ENCODE data around the gene SMC3.
A peak's percentile ranks its signal among the peaks of the same experiment; 100 is the strongest.

Gene SMC3

DNA sequence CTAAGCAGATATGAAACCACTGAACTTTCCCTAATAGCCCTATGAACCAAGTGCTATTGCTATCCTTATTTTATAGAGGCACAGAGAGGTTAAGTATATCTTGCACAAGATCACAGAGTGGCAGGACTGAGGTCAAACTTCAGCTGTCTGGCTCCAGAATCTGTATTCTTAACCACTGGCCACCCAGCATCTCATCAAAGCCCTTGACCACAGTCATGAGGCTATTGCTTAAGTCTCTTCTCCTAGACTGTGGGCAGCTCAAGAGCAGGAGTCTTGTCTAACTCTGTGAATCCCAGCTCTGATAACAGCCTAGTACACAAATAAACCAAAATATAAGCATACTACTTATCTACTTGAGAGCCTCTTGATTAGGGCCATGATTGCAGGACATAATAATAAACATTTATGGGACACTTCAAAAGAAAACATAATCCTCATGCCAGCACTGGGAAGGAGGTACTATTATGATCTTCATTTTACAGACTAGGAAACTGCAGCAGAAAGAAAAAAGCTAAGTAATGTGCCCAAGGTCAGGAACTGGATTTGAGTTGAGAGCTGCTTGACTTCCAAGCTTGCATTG, 22.4 kb upstream of the SMC3 start:
- DNase-seq (ENCODE audit: low read depth in 2 of 2) = no peak

DNA sequence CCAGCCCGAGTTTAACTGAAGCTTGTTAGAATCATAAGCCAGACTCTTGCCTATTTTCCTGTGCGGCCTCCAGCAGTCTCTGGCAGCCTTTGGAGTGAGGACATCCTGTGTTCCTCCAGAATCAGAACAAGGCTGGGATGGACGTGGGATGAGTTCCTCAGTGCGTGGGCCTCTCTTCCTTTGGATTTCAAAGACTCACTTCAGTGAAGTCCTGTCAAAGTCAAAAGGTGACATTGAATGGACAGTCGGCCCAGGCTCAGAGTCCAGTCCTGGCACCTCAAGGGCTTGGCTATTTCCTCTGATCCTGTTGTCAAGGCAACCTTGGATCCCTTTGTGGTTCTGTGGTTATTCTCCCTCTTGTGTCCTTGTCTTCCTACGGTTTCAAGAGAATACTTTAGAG, 21.4 kb upstream of the SMC3 start:
- DNase-seq (ENCODE audit: low read depth in 2 of 2) = no peak

DNA sequence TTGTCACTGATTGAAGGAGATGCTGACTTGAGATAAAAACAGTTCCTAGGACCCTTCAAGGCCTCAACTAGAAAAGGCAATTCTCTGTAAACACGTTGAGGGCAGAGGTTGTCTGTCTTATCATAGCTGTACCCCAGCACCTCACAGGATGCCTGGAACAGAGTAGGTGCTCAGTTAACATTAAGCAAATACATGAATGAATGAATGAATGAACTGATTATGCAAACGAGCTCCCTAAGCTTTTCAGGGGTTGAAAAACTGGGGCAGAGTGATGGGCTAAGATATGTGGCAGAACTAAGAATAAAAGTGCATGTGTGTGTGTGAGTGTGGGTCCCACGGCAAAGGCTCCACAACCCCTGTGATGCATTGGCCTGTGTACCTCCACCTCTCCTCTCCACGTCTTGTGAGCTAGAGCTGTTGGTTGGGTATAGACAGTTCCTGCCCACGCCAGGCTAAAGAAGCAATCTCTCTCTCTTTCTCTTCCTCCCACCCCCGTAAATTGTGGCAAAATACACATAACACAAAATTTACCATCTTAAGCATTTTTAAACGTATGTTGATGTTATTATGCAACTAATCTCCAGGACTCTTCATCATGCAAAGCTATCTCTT, 20.9 kb upstream of the SMC3 start:
- no peak for DNase-seq (ENCODE audit: low read depth in 2 of 2)

DNA sequence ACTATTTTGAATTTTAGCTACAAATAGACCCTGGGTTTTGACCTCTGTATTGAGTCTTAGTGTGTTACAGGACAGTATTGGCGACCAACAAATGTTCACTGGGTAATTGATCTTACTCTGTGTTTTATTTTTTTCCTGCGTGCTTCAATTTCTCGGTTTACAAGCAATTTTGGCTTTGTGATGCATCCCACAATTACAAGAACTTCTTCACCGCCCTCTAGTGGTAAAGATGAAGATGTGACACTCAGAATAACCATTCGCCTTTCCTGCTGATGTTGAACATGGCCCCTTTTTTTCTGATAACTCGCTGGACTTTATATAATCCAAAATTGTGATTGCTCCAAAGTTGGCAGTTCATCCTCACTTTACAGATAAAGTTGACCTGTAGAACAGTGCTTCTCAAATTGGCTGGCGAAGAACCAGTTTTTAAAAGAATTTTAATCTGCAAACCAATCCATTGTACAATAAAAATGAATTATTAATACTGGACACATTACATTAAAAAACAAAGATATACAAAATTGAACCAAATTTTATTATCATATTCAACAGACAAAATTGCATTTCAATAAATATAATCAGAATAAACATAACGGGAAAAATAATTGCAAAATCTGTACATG, 20.2 kb upstream of the SMC3 start:
- no peak for DNase-seq (ENCODE audit: low read depth in 2 of 2)

DNA sequence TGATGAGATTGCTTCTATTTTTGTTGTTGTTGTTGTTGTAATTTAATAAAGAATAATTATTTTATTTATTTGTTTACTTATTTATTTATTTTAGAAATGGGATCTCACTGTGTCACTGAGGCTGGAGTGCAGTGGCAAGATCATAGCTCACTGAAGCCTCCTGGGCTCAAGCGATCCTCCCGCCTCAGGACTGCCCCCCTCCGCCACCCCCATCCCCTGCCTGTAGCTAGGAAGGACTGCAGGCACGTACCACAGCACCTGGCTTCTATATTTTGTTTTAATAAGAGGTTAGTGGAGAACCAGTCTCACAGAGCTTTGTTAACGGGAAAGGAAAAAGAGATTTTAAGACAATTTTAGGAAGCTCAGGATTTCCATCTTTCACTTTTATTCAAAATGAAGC, 19.5 kb upstream of the SMC3 start:
- DNase-seq (ENCODE audit: low read depth in 2 of 2) = no peak

DNA sequence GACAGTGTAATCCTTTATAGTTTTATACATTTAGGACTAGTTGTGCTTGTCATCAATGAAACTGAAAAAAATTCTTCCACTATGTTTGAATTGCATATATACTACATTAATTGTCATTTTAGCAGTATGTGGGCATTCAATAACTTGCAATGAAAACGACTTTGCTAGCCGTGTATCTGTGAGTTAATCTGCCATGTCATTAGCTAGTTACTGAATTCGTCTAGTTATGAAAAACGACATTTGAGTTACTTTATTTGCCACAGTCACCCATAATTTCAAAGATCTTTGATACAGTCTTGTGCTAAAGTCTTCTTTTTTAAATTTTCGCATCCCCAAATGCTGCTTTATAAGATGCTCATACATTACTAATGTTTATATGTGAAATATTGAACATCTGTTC, 18.3 kb upstream of the SMC3 start:
- DNase-seq (ENCODE audit: low read depth in 2 of 2) = no peak

DNA sequence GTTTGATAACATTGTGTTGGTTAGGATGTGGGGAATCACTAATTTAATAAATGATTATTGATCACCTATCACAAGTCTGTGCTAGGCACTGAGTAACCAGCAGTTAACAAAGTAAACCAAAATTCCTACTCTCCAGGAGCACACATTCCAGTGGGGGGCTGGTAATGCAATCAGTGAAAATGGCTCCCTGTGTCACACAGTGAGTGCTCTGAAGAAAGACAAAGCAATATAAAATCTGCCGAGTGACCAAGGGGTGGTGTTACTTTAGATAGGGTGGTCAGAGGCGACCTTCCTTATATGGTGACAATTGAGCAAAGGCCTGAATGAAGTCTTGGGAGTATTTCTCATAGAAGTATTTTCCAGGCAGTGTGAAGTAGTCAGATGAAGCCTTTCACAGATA, 13.6 kb upstream of the SMC3 start:
- no peak for DNase-seq (ENCODE audit: low read depth in 2 of 2)

DNA sequence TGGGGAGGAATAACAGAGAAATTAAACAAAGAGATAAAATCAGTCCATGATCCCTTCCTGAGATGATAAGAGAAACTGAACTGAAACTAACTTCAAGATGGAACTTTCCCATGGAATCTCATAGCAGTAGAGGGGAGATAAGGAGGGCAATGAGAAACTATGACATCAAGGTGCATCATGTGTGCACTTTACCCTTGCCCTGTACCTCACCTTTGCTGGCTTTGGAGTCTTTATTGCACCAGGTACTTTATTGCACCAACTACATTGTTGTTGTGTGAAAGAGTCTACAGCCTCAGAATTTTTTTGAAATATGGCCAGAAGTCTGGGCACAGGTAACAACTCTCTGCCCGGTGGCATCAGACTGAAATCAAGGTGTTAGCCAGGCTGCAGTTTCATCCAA, 11.2 kb upstream of the SMC3 start:
- DNase-seq (ENCODE audit: low read depth in 2 of 2) = no peak

DNA sequence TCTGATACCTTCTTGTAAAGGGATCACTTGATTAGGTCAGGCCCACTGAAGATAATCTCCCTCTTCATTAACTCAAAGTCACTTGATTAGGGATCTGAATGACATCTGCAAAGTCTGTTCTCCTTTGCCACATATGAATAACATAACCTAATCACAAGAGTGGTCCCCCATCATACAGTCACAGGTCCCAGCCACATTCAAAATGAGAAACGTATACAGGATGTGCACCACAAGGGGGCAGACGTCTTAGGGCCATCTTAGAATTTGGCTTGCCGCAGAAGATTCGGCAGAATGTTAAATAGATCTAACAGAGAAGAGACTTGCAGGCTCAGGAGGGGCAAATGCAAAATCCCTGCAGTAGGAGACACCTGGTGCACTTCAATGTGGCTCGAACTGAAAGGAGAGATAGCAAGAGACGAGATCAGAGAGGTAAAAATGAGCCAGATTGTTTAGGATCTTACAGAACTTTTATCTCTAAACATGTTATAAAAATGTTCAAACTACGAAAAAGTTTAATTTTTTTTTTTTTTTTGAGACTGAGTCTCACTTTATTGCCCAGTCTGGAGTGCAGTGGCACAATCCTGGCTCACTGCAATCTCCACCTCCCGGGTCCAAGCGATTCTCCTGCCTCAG, 10.4 kb upstream of the SMC3 start:
- DNase-seq (ENCODE audit: low read depth in 2 of 2) = peak; percentile 32 to 43

DNA sequence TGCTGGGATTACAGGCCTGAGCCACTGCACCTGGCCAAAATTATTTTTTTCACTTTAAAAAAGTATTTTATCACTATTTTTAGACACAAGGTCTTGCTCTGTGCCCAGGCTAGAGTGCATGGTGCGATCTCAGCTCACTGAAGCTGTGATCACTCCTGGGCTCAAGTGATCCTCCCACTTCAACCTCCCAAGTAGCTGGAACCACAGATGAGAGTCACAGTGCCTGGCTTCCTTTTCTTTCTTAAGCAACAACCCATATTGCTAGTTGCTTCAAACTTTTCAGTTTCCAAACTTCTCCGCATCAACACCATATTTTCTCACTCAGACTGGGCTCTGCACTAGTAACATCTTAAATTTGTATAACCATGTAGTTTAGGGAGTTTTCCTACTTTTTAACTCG, 9.5 kb upstream of the SMC3 start:
- DNase-seq (ENCODE audit: low read depth in 2 of 2) = no peak

DNA sequence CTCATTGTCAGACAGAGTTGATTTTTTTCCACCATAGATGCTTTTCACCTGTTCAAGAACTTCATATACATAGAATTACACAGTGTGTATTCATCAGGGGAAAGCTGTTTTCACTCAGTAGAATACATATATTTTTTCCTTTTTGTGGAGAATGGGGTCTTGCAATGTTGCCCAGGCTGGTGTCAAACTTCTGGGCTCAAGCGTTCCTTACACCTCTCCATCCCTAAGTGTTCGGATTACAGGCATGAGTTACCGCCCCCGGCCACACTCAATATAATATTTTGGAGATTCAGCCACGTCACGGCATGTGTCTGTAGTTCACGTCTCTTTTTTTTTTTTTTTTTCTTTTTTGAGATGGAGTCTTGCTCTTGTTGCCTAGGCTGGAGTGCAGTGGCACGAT, 7.5 kb upstream of the SMC3 start:
- DNase-seq (ENCODE audit: low read depth in 2 of 2) = no peak

DNA sequence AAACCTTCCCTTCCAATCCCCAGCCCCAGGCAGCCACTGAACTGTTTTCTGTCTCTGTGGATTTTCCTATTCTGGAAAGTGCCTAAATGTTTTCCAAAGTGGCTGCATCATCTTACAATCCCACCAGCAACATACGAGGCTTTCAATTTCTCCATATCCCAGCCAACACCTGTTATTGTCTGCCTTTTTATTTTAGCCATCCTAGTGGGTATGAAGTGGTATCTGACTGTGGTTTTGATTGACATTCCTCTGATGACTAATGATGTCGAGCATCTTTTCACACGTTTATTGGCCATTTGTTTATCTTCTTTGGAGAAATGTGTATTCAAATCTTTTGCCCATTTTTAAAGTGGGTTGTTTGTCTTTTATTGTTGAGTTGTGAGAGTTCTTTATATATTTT, 6.2 kb upstream of the SMC3 start:
- no peak for DNase-seq (ENCODE audit: low read depth in 2 of 2)

DNA sequence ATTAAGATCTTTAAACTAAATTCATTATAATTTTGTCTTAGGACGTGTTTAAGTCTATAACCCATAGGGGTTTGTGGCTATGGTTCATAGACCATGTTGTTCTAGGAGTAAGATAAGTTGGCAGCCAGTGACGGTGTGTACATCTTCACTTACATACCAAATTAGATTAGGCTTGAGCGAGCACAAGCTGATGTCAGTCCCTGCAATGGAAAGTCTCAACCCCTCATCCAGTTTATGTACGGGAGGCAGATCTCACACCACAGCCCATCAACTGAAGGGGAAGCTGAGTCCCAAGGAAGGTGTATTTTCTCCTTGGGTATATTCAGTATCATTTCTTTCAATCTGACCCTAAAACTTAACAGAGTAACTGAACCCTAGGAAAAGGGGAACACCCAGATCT, 5.1 kb upstream of the SMC3 start:
- DNase-seq (ENCODE audit: low read depth in 2 of 2) = no peak

DNA sequence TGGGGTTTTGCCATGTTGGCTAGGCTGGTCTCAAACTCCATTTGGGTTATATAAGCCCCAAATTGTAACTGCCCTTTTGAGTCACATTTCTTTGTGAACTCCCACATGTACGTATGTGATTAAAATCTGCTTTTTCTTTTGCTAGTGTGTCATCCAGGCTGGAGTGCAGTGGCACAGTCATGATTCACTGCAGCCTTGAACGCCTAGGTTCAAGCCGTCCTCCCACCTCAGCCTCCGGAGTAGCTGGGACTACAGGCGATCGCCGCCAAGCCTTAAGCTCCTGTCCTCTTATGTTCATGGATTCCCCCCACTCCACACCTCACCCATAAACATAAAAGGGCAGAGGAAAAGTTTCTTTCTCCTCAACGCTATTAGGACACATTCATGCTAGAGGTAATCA, 4.4 kb upstream of the SMC3 start:
- DNase-seq (ENCODE audit: low read depth in 2 of 2) = no peak

DNA sequence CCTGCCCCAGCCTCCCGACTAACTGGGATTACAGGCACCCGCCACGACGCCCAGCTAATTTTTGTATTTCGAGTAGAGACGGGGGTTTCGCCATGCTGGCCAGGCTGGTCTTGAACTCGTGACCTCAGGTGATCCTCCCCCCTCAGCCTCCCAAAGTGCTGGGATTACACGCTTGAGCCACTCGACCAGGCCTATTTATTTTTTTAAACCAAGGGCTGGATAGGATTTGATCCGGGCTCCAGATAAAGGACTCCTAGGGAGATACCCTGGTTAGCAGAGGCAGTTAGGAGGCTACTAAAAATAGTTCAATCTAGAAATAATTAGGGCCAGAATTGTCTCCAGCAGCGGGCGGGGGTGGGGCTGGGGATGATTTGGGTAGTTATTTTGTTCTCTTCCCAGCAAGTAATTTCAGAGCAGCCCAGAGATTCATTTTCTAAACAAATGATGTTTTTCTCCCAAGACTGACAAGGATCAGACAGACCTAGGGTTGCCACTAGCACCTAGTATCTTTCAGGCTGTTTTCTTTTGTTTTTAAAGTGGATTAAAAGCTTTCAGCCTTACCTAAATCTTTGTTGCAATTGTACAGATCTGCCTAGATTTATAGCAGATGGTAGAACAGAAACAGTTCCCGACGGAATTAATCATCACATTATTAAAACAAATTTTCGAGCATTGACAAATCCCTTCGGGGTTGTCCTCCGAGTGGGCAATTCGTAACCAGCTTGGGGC, 859 bp upstream of the SMC3 start:
- no peak for DNase-seq (ENCODE audit: low read depth in 2 of 2)

DNA sequence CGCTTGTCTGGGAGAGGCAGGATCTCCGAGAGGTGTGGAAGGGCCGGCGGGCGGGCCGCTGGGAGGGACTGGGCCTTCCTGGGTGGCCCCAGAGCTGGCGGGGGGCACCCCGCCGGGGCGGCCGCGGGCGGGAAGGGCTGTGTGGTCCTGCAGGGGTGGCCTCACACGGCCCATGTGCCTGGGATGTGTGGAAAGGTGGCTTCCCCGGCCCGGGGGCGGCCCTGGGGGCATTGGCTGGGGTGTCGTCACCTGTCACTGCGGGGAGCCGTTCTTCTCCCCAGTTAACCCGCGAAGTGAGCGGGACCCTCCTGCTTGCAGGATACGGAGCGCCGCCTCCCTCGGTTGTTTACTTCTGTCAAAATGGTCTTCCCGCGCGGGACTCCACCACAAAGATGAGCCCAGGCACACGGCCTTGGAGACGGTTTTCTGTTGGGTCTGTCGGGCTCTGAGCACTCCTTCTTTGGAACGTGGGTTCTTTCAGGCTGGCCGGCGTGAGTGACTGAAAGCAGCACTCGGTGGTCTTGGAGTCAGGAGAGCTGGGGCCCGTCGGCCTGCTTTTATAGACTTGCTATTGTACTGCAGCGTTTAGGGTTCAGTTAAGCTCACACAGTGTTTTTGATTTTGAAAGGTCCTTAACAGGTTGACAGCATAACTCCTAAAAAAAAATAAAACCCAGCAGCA, 700 bp downstream of the SMC3 start:
- peak; percentile 37 to 40 for DNase-seq (ENCODE audit: low read depth in 2 of 2)

DNA sequence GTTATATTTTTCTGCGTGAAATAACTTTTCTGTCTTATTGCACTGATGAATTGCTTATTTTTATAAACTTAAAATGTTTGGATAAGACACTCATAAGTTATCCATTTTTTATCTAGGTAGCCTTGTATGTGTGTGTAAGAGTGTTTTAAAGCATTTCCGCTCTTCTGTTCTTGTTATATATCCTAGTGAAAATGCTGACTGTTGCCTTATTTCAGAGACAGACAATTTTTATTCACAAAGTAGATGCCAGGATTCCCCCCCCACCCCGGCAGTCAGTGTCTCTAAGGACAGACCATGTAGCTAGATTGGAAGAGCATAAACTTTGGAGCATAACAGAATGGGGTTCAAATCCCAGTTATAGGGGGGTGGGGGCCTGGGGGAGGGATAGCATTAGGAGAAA, 1.6 kb downstream of the SMC3 start:
- DNase-seq (ENCODE audit: low read depth in 2 of 2) = no peak

DNA sequence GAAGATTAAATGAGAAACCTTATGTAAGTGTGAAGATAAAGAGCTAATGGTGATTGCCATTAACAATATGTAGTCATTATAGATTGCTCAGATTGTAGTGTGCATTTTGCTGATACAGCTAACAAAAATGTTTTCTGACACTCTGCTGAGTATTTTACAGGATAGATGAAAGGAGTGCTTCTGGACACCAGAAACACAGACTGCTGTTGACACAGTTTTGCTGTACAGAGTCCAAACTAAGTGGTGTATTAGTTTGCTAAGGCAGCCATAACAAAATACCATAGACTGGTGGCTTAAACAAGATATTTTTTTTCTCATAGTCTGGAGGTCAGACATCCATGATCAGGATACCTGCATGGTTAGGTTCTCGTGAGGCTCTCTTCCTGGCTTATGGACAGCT, 2.2 kb downstream of the SMC3 start:
- no peak for DNase-seq (ENCODE audit: low read depth in 2 of 2)

DNA sequence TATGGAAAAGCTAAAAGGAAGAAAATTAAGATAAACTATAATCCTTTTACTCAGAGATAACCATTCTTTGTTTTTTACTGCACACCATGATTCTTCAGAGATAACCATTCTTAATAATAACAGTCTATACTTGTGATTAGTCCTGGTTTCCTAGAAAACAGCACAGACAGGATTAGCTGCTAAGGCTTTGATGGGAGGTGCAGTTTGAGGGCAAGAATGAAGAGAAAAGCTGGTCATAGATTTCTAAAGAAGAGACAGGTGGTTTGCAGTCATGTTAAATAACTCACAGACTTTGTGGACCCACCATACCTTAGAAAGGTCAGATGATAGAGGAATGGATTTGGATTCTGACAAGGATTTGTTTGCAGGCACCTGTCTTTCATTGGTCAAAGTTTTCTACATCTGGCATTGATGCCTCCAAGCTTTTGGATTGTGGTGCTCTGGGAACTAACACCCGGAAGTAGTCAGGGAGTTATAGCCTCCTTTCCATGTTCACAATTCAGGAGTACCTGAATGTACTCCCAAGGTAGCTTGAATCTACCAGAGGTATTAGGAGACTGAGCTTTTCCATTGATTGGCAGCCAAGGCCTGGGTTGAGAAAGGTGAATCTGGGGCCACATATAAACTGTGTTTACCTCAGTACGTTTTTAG, 3.7 kb downstream of the SMC3 start:
- no peak for DNase-seq (ENCODE audit: low read depth in 2 of 2)

DNA sequence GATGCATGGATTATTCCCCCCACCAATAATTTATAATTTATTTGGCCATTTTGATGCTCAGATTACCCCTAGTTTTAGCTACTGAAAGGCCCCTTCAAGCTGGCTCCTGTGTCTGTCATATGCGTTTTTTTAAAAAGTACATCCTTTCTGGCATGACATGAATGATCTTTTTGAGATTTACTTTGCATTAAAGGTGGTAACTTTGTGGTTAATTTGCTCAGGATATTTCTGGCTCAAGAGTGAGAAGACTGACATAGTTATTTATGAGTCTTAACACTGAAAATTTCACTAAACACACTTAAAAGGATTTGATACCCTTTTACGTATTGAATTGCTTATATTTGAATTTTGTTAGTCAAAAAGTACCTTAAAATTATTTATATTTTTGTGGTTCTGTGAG, 5.4 kb downstream of the SMC3 start:
- no peak for DNase-seq (ENCODE audit: low read depth in 2 of 2)

DNA sequence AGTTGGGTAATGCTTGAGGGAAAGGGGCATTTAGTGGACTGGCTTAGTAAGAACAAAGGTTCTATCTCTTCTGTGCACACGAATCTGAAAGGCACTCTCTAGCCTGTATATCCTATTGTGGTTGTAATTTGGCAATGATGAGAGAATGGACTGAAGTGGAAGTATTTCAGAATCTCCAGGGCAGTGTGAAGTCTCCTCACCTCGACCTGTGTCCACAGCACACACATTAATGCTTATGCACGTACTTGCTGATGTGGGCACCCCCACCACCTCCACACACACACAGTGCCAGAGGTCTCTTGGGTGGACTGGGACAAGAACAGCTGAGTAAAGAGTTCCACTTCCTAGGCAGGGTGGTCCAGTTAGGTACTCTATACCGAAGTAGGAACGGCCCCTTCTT, 6.9 kb downstream of the SMC3 start:
- DNase-seq (ENCODE audit: low read depth in 2 of 2) = no peak

DNA sequence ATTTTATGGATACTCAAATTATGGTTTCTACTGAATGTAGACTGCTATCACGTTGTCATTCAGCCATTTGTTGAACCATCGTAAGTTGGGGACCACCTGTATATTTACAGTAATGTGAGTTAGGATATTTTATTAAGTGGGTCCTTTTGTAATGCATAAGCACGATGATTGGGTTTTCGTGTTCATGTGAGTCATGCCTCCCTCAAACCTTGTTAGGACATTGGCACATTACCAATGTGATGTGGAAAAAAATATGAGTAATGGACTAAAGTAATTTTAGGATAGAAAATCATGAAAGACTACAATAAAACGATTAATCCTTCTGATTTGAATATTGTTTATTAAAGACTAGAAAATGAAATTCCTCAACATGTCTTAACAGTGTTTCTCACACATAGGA, 8.7 kb downstream of the SMC3 start:
- DNase-seq (ENCODE audit: low read depth in 2 of 2) = no peak

Data from stimulated activated CD8-positive, alpha-beta memory T cell treated with anti-CD3 and anti-CD28 coated beads, Interleukin-2, amount 100 ng/mL, for 48 hours (primary cell).